ENCODE results near the gene CCM2. TPM values are rescaled to one million over a fixed set of nuclear protein-coding genes. Genes with fewer than 3 reads are reported as not detected.

Gene CCM2
- total and polyA plus RNA-seq, 10 donors: 67.8 to 108 (median 83.8) TPM

- Histone ChIP-seq H3K36me3 (no peaks in the 10 kb centered on the region), H3K4me3 (no peak overlapping the region), H3K4me1 (peaks cover 4 to 17% (median 9%) of the 10 kb centered on the region in 6 donors), H3K9me3 (peaks cover 0 to 5% (median 0%) of the 10 kb centered on the region in 8 donors), H3K27me3 (replicated peaks in 1 of 7) (no peaks in the 10 kb centered on the region), H3K27ac (no peak overlapping the region)
- intact Hi-C loops (cut with DNase I; ENCODE audit: low total_unique reads): no loop called here
- DNase-seq: peak; percentile 56
- WGBS, 5 donors: 87 to 93% (median 91%) methylated on average over 11 of the region's 11 CpGs
- TF ChIP-seq, protein P1, sequence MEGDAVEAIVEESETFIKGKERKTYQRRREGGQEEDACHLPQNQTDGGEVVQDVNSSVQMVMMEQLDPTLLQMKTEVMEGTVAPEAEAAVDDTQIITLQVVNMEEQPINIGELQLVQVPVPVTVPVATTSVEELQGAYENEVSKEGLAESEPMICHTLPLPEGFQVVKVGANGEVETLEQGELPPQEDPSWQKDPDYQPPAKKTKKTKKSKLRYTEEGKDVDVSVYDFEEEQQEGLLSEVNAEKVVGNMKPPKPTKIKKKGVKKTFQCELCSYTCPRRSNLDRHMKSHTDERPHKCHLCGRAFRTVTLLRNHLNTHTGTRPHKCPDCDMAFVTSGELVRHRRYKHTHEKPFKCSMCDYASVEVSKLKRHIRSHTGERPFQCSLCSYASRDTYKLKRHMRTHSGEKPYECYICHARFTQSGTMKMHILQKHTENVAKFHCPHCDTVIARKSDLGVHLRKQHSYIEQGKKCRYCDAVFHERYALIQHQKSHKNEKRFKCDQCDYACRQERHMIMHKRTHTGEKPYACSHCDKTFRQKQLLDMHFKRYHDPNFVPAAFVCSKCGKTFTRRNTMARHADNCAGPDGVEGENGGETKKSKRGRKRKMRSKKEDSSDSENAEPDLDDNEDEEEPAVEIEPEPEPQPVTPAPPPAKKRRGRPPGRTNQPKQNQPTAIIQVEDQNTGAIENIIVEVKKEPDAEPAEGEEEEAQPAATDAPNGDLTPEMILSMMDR (IDR thresholded peaks at IDR 0.05 in 8 of 11, conservative IDR thresholded peaks at IDR 0.05 in 3 of 11): no peak
- TF ChIP-seq POLR2AphosphoS5 (IDR thresholded peaks at IDR 0.05): no peak
- no peak for TF ChIP-seq POLR2A (IDR thresholded peaks at IDR 0.05)
Measured at GRCh38 chr7:45125193-45125904, 125.3 kb downstream of the CCM2 start.

Small RNAs within 50 kb of the gene (small RNA-seq; reads per million reads assigned to genes)
- gene SNORA5A (4.8 to 8.3 (median 7.6) reads per million in 4 donors), gene SNORA5B (0 reads per million in 4 donors), gene SNORA5C (158 to 288 (median 232) reads per million in 4 donors)

Other genes with a start within 250 kb of the CCM2 start
- gene PPIA, start 203.5 kb upstream of the CCM2 start, total RNA-seq: 1,000 to 10,000 TPM in 3 of 7 donors, 100 to 1,000 TPM in 4; 877 to 1,659 (median 945) TPM
- gene PPIA, start 203.5 kb upstream of the CCM2 start, polyA plus RNA-seq: 1,000 to 10,000 TPM; 2,690 to 3,651 (median 2,985) TPM
- 100 to 1,000 TPM; 106 to 137 (median 114) TPM for gene H2AZ2, start 152.1 kb upstream of the CCM2 start, total RNA-seq
- gene H2AZ2, start 152.1 kb upstream of the CCM2 start, polyA plus RNA-seq: 100 to 1,000 TPM in 2 of 3 donors, 10 to 100 TPM in 1; 74.7 to 147 (median 112) TPM
- gene PURB, start 114.7 kb upstream of the CCM2 start, total RNA-seq: 10 to 100 TPM; 18.7 to 25.4 (median 22.8) TPM
- 1 to 10 TPM; 6.0 to 7.4 (median 6.1) TPM for gene PURB, start 114.7 kb upstream of the CCM2 start, polyA plus RNA-seq
- gene MYO1G, start 21.2 kb upstream of the CCM2 start, total RNA-seq: 10 to 100 TPM; 36.4 to 68.6 (median 62.1) TPM
- 10 to 100 TPM; 27.9 to 61.1 (median 45.6) TPM for gene MYO1G, start 21.2 kb upstream of the CCM2 start, polyA plus RNA-seq
- gene NACAD, start 88.8 kb downstream of the CCM2 start, total RNA-seq: 1 to 10 TPM; 1.2 to 6.2 (median 3.4) TPM
- 1 to 10 TPM in 1 of 3 donors, under 1 TPM in 2; 0.30 to 1.0 (median 0.30) TPM for gene NACAD, start 88.8 kb downstream of the CCM2 start, polyA plus RNA-seq
- gene TBRG4, start 111.5 kb downstream of the CCM2 start, total RNA-seq: 10 to 100 TPM; 37.9 to 77.1 (median 67.4) TPM
- gene TBRG4, start 111.5 kb downstream of the CCM2 start, polyA plus RNA-seq: 10 to 100 TPM; 42.9 to 59.9 (median 46.2) TPM
- 10 to 100 TPM in 5 of 7 donors, 1 to 10 TPM in 2; 6.3 to 27.8 (median 11.8) TPM for gene RAMP3, start 157.6 kb downstream of the CCM2 start, total RNA-seq
- 10 to 100 TPM; 14.2 to 21.6 (median 18.9) TPM for gene RAMP3, start 157.6 kb downstream of the CCM2 start, polyA plus RNA-seq